ENCODE data around the gene DUSP3.

GRCh38 chr17:43800736-43801135 is 22.0 kb upstream of the DUSP3 start:
- no peak for TF ChIP-seq EZH2 (IDR thresholded peaks at IDR 0.05; ENCODE audit: insufficient read depth, poor library complexity, severe bottlenecking)
- TF ChIP-seq EZH2phosphoT487 (IDR thresholded peaks at IDR 0.05; ENCODE audit: insufficient read depth, low read depth): no peak

Data from GM23248 (cell line).